NCI-H526 treated with DMSO at 0.1 percent for 48 hours (cell line): ENCODE data around the gene TCEAL1.
A peak's percentile ranks its signal among the peaks of the same experiment; 100 is the strongest.
"Not testable (repeated sequence)": the region's sequence is repeated elsewhere in the genome, so short reads cannot be mapped to it uniquely, and the experiment has no call there.

Experiments
- DNase-seq: peaks from one replicate; lab custom pipeline; 2025; lab: John Stamatoyannopoulos, UW

The TCEAL1 gene

GRCh38 chrX:103628386-103629317 is at the start of gene TCEAL1:
Gene TCEAL1 (plus strand): TSS chrX:103628975. CDS start chrX:103629917, 942 bp downstream.
- peak; percentile 30 for DNase-seq

GRCh38 chrX:103584596-103584995 is 44.2 kb upstream of the TCEAL1 start:
- no peak for DNase-seq

- DNase-seq, result peak; percentile 50
Measured at GRCh38 chrX:103585411-103586313, 43.1 kb upstream of the TCEAL1 start, which contains the start of gene TCEAL4. Gene TCEAL4 (plus strand): TSS chrX:103585515. CDS start chrX:103586676, 1,161 bp downstream.

- DNase-seq, result no peak
Measured at GRCh38 chrX:103586314-103586646, 42.5 kb upstream of the TCEAL1 start.

- DNase-seq, result no peak
Measured at GRCh38 chrX:103586659-103587058, 42.1 kb upstream of the TCEAL1 start.

- not testable (repeated sequence) for DNase-seq
Measured at GRCh38 chrX:103592295-103592694, 36.5 kb upstream of the TCEAL1 start.

- not testable (repeated sequence) for DNase-seq
Measured at GRCh38 chrX:103595202-103595601, 33.6 kb upstream of the TCEAL1 start.

- DNase-seq, result peak; percentile 24
Measured at GRCh38 chrX:103607364-103608305, 21.1 kb upstream of the TCEAL1 start, which contains the start of gene TCEAL3. Gene TCEAL3 (plus strand): TSS chrX:103607963. CDS start chrX:103609065, 1,102 bp downstream.

GRCh38 chrX:103608306-103608963 is 20.3 kb upstream of the TCEAL1 start:
- DNase-seq, result no peak

GRCh38 chrX:103610282-103610681 is 18.5 kb upstream of the TCEAL1 start:
- DNase-seq, result no peak

GRCh38 chrX:103613362-103613890 is 15.3 kb upstream of the TCEAL1 start:
- DNase-seq, result no peak

- no peak for DNase-seq
Measured at GRCh38 chrX:103614999-103615398, 13.8 kb upstream of the TCEAL1 start.

GRCh38 chrX:103615781-103616371 is 12.9 kb upstream of the TCEAL1 start:
- DNase-seq, result no peak

- no peak for DNase-seq
Measured at GRCh38 chrX:103616676-103617186, 12.0 kb upstream of the TCEAL1 start.

GRCh38 chrX:103624111-103624510 is 4.7 kb upstream of the TCEAL1 start:
- no peak for DNase-seq

- no peak for DNase-seq
Measured at GRCh38 chrX:103626855-103627254, 1.9 kb upstream of the TCEAL1 start.

GRCh38 chrX:103629318-103630170 is 769 bp downstream of the TCEAL1 start:
- peak; percentile 34 for DNase-seq

- no peak for DNase-seq
Measured at GRCh38 chrX:103630171-103630511, 1.4 kb downstream of the TCEAL1 start.

- no peak for DNase-seq
Measured at GRCh38 chrX:103631145-103631544, 2.4 kb downstream of the TCEAL1 start.
